Measurements from ENCODE around the gene FBXO11.
A peak's percentile ranks its signal among the peaks of the same experiment; 100 is the strongest.

The FBXO11 gene

DNA sequence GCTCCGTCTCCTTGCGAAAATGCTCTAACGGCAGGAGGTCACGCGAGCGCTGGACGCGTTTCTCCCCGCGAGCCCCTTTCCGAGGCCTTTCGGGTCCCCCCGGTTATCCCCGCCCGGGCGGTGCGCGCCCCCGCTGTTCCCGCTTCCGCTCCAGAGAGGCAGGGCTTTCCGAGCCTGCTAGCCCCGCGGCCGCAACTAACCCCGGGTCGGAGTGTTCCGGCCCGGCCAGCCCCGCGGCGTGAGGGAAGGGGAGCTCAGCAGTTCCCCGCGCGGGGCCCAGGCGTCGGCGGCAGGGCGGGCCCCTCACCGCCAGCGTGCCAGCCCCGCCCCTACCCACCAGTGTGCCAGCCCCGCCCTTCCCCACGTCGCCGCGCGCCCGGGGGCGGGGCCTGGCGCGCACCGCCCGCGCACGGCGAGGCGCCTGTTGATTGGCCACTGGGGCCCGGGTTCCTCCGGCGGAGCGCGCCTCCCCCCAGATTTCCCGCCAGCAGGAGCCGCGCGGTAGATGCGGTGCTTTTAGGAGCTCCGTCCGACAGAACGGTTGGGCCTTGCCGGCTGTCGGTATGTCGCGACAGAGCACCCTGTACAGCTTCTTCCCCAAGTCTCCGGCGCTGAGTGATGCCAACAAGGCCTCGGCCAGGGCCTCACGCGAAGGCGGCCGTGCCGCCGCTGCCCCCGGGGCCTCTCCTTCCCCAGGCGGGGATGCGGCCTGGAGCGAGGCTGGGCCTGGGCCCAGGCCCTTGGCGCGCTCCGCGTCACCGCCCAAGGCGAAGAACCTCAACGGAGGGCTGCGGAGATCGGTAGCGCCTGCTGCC lies 123.4 kb downstream of the FBXO11 start, which contains the start of gene MSH6:
TSS of gene MSH6 (plus strand) at position 475 of the 815 bp plus-strand sequence. CDS start at position 564, 89 bp downstream.
- DNase-seq, result peak; percentile 43

DNA sequence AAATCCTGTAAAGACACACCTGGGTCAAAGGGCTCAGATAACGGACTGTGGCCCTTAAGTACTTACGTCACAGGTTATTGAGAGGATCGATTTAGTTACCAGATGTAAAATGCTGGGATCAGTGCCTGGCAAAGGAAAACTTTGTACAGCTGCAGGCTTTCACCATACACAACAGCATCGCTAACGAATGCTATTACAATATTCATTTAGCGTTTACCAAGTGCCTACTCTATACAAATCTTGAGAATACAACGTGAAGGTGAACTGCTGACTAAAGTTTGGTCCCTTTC lies 124.0 kb downstream of the FBXO11 start:
- DNase-seq, result no peak

DNA sequence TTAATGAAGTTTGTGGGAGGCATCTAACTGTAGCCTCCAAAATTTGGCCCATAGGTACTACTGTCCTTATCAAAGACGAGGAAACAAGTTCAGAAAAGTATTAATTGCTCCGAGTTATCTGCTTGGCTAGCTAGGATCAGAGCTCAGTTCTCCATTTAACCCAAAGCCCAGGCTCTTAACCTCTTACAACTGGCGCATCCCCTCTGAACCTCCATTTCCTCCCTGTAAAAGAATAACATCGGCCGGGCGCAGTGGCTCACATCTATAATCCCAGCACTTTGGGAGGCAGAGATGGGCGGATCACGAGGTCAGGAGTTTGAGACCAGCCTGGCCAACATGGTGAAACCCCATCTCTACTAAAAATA lies 126.9 kb downstream of the FBXO11 start:
- no peak for DNase-seq

GRCh38 chr2:47778698-47779425 lies 127.4 kb downstream of the FBXO11 start:
- DNase-seq, result no peak

DNA sequence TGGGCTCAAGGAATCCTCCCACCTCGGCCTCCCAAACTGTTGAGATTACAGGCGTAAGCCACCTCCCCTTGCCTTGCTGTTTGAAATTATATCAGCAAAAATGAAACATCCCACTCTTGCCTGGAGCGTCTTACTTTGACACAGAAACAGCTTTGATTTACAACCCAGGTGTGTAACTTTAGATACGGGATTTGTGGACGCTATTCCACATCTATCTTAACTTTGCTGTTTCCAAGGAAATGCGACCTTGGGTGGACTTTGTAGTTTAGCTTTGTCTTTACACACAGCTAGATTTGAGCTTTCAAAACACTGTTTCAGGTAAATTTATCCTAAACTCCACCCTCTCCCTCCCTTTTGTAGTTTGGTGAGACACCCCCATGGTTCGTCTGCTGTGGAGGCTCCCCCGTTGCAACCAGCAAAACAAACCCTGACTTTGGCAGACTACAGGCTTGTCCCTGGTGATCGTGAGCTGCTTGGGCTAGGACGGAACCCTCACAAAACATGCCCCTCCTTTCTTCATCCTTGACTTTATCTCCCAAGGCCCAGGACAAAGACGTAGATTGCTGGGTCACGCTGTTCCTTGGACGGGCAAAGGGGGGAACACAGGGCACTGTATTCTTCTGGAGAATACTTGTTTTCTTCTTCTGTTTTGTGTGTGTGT lies 128.9 kb downstream of the FBXO11 start:
- no peak for DNase-seq

GRCh38 chr2:47774567-47774966 lies 131.7 kb downstream of the FBXO11 start:
- DNase-seq, result no peak

GRCh38 chr2:47772343-47772742 lies 134.0 kb downstream of the FBXO11 start:
- DNase-seq, result no peak

DNA sequence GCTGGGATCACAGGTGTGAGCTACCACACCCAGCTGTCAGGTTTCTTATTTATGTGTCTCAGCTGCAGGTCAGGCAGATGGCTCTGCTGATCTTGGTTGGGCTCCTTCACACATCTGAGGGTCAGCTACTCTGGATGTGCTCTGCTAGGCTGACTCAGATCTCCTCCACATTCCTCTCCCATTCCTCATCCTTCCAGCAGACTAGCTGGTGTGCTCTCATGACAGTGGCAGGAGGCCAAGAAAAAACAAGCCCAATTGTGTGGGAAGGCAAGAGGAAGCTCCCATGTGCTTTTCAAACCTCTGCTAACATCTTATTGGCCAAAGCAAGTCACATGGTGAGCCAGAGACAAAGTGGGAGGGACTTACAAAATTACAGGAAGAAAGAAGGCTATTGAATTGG lies 135.1 kb downstream of the FBXO11 start:
- DNase-seq, result no peak

DNA sequence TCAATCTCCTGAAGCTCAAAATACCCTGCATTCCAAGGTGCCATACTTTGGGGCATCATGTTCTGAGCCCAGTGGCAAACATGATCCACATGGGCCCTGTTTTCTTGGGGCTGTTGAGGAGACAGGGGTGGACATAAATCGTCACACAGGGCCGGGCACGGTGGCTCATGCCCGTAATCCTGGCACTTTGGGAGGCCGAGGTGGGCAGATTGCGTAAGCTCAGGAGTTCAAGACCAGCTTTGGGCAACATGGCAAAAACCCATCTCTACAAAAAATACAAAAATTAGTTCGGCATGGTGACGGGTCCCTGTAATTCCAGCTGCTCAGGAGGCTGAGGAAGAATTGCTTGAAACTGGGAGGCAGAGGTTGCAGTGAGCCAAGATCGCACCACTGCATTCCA lies 137.0 kb downstream of the FBXO11 start:
- no peak for DNase-seq

GRCh38 chr2:47767880-47768609 lies 138.3 kb downstream of the FBXO11 start:
- DNase-seq, result no peak

DNA sequence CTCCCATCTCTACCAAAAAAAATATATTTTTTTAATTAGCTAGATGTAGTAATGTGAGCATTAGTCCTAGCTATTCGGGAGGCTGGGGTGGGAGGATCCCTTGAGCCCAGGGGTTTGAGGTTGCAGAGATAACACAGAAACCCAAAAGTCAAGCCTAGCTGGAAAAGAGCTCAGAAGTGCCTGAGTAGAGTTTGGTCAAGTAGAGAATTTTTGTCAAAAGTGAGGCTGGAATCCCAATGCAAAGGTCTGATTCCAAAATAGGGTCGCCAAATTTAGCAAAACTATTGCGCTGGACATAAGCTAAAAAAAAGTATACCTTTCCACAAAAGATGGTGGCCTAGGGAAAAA lies 138.8 kb downstream of the FBXO11 start:
- DNase-seq, result no peak

- no peak for DNase-seq
Observed at GRCh38 chr2:47751856-47752414, 154.4 kb downstream of the FBXO11 start.

- DNase-seq, result no peak
Observed at GRCh38 chr2:47747878-47748277, 158.4 kb downstream of the FBXO11 start.

GRCh38 chr2:47744074-47744473 lies 162.2 kb downstream of the FBXO11 start:
- DNase-seq, result no peak

GRCh38 chr2:47741637-47742036 lies 164.7 kb downstream of the FBXO11 start:
- DNase-seq, result no peak

GRCh38 chr2:47741101-47741500 lies 165.2 kb downstream of the FBXO11 start:
- DNase-seq, result no peak
